Coronary artery (tissue), 2 donors: ENCODE measurements around the gene ARHGEF9.
A peak's percentile ranks its signal among the peaks of the same experiment; 100 is the strongest.

Experiments
- DNase-seq: peaks from one replicate; pipeline ENCODE4 v3.0.0-alpha.2; 2017; ENCODE audit warnings: low spot score
- H3K27ac ChIP-seq, 2 donors: fragments of 200-600 bp; sonication (generic); one replicate each; pipeline ENCODE4 v1.5.1; 2016 to 2019
- H3K4me3 ChIP-seq: fragments of 200-600 bp; sonication (generic); 2 replicates; pipeline ENCODE4 v1.5.1; 2016; ENCODE audit warnings: mild to moderate bottlenecking, moderate library complexity
- CTCF ChIP-seq: fragments of 200-600 bp; sonication (generic); IDR thresholded peaks from one replicate; pipeline ENCODE4 v1.5.1; 2019; ENCODE audit warnings: antibody characterized with exemption

ARHGEF9 gene

GRCh38 chrX:63758011-63758410 is 27.0 kb downstream of the ARHGEF9 start:
- no peak for DNase-seq
- no peak for TF ChIP-seq CTCF
- no peak overlapping the region for H3K4me3 ChIP-seq

GRCh38 chrX:63755892-63756291 is 29.1 kb downstream of the ARHGEF9 start:
- Histone ChIP-seq H3K4me3 (peak overlapping the region; percentile 80), H3K27ac (peak overlapping the region; percentile 48 to 96)
- no peak for TF ChIP-seq CTCF

More at GRCh38 chrX:63758011-63758410, 27.0 kb downstream of the ARHGEF9 start:
- H3K27ac ChIP-seq = no peak overlapping the region

GRCh38 chrX:63754860-63755579 is 30.0 kb downstream of the ARHGEF9 start:
- Histone ChIP-seq H3K27ac (peak overlapping the region; percentile 91 to 96), H3K4me3 (peak overlapping the region; percentile 80)
- DNase-seq = peak; percentile 95
- TF ChIP-seq CTCF = no peak

More at GRCh38 chrX:63755892-63756291, 29.1 kb downstream of the ARHGEF9 start:
- DNase-seq = no peak

- TF ChIP-seq CTCF = no peak
- H3K27ac ChIP-seq = peak overlapping the region; percentile 91 to 96
- H3K4me3 ChIP-seq = peak overlapping the region; percentile 80
- no peak for DNase-seq
These were observed 30.7 kb downstream of the ARHGEF9 start for GRCh38 chrX:63754136-63754859.

GRCh38 chrX:63751481-63751880 is 33.5 kb downstream of the ARHGEF9 start:
- H3K27ac ChIP-seq = peak overlapping the region; percentile 65 to 91
- DNase-seq = no peak
- H3K4me3 ChIP-seq = peak overlapping the region; percentile 52
- TF ChIP-seq CTCF = no peak

GRCh38 chrX:63750811-63751210 is 34.2 kb downstream of the ARHGEF9 start:
- DNase-seq = no peak
- no peak for TF ChIP-seq CTCF
- peak overlapping the region; percentile 65 to 91 for H3K27ac ChIP-seq
- H3K4me3 ChIP-seq = peak overlapping the region; percentile 13
